Karpas-422 (cell line): ENCODE data around the gene LTA4H. TPM values are rescaled to one million over a fixed set of nuclear protein-coding genes. Genes with fewer than 3 reads are reported as not detected.

Experiments used
- DNase-seq: peaks from one replicate; pipeline ENCODE4 v3.0.0-alpha.2; 2015
- H2AFZ ChIP-seq: fragments of 200-600 bp; sonication (generic); 2 replicates; pipeline ENCODE4 v1.6.1; 2014; ENCODE audit warnings: antibody characterized with exemption, low read length, mixed read lengths
- H3K27ac ChIP-seq: fragments of 200-600 bp; sonication (generic); 2 replicates; pipeline ENCODE4 v1.5.1; 2014; ENCODE audit warnings: mild to moderate bottlenecking, low read length, moderate library complexity
- H3K27me3 ChIP-seq: fragments of 200-600 bp; sonication (generic); 2 replicates; pipeline ENCODE4 v1.6.1; 2014; ENCODE audit warnings: low read length, mixed read lengths
- H3K36me3 ChIP-seq: fragments of 200-600 bp; sonication (generic); 2 replicates; pipeline ENCODE4 v1.6.1; 2014; ENCODE audit warnings: low read length, mixed read lengths; ENCODE audit not compliant: insufficient read depth
- H3K4me1 ChIP-seq: fragments of 200-600 bp; sonication (generic); 2 replicates; pipeline ENCODE4 v1.6.1; 2014; ENCODE audit warnings: mild to moderate bottlenecking, low read length, mixed read lengths
- H3K4me2 ChIP-seq: fragments of 200-600 bp; sonication (generic); 2 replicates; pipeline ENCODE4 v1.6.1; 2014; ENCODE audit warnings: low read length, low read depth, mild to moderate bottlenecking; ENCODE audit not compliant: poor library complexity, severe bottlenecking
- H3K4me3 ChIP-seq: fragments of 200-600 bp; sonication (generic); 2 replicates; pipeline ENCODE4 v1.5.1; 2014; ENCODE audit warnings: mild to moderate bottlenecking, antibody characterized with exemption, low read length, mixed read lengths
- H3K79me2 ChIP-seq: fragments of 200-600 bp; sonication (generic); 2 replicates; pipeline ENCODE4 v1.6.1; 2014; ENCODE audit warnings: mild to moderate bottlenecking, low read length, mixed read lengths
- H3K9ac ChIP-seq: fragments of 200-600 bp; sonication (generic); 2 replicates; pipeline ENCODE4 v1.6.0; 2014; ENCODE audit warnings: low read length
- H3K9me2 ChIP-seq: fragments of 200-600 bp; sonication (generic), shearing (Covaris generic); replicated peaks from 2 replicates; pipeline ENCODE4 v1.6.0; 2014; ENCODE audit warnings: mild to moderate bottlenecking, low read length, moderate library complexity; ENCODE audit not compliant: insufficient read depth
- H3K9me3 ChIP-seq: fragments of 300-700, 200-600 bp; sonication (generic); 2 replicates; pipeline ENCODE4 v1.6.1; 2014; ENCODE audit warnings: low read length, mixed read lengths
- H4K20me1 ChIP-seq: fragments of 200-600 bp; sonication (generic); 2 replicates; pipeline ENCODE4 v1.6.1; 2014; ENCODE audit warnings: mild to moderate bottlenecking, antibody characterized with exemption, low read length, low read depth; ENCODE audit not compliant: insufficient read depth
- total RNA-seq: library from RNA; depleted of rRNA; stranded (reverse); fragments of >200 nt; shearing (Covaris generic); gene quantifications from 2 replicates; pipeline ENCODE4 v1.2.3, GENCODE V29; 2014; ENCODE audit warnings: low replicate concordance

LTA4H gene
- total RNA-seq, 1 experiment from 2014 or later: 120 TPM

DNA sequence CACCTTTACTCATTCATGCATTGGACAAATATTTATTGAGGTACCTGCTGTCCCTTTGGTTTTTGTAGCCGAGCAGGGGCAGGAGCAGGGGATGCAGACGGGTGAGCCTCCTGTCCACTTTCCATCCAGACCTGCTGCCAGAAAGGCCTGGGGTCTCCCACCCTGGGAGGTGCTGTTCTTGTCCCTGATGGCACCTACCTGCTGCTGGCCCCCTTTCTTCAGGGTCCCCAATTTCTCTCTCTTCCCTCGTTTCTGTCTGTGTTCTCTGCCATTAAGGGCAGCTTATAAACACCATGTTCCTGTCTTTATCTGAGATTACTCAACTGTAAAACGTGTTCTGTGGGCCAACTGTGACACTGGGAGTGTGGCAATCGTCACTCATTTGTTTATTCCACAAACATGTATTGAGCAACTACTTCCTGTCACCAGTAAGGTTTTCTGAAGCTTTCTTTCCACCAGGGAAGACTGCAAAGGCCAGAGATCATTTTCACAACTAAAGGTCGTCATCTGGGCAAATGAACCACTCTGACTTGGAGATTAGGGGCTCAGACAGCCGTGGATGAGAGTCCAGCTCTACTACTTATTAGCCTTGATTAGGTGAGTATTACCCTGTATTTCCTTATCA, 39.2 kb downstream of the LTA4H start, which contains the start of gene HAL:
HAL (minus strand) TSS at position 311 of the 625 bp plus-strand sequence. CDS start 434 bp downstream, outside the sequence.
- H4K20me1 ChIP-seq: no peaks in the 10 kb centered on the region
- H3K4me1 ChIP-seq: peaks cover 3% of the 10 kb centered on the region; the same call in 1 of the 2 replicates
- H2AFZ ChIP-seq: no peak within 1 kb of the TSS
- no peaks in the 10 kb centered on the region for H3K36me3 ChIP-seq
- no peaks in the 10 kb centered on the region for H3K9me2 ChIP-seq
- no peak within 1 kb of the TSS for H3K4me2 ChIP-seq
- H3K27ac ChIP-seq: no peak within 1 kb of the TSS
- H3K4me3 ChIP-seq: no peak within 1 kb of the TSS
- H3K9ac ChIP-seq: no peak within 1 kb of the TSS
- no peaks in the 10 kb centered on the region for H3K9me3 ChIP-seq
- no peaks in the 10 kb centered on the region for H3K27me3 ChIP-seq
- DNase-seq: no peak
- H3K79me2 ChIP-seq: no peaks in the 10 kb centered on the region

DNA sequence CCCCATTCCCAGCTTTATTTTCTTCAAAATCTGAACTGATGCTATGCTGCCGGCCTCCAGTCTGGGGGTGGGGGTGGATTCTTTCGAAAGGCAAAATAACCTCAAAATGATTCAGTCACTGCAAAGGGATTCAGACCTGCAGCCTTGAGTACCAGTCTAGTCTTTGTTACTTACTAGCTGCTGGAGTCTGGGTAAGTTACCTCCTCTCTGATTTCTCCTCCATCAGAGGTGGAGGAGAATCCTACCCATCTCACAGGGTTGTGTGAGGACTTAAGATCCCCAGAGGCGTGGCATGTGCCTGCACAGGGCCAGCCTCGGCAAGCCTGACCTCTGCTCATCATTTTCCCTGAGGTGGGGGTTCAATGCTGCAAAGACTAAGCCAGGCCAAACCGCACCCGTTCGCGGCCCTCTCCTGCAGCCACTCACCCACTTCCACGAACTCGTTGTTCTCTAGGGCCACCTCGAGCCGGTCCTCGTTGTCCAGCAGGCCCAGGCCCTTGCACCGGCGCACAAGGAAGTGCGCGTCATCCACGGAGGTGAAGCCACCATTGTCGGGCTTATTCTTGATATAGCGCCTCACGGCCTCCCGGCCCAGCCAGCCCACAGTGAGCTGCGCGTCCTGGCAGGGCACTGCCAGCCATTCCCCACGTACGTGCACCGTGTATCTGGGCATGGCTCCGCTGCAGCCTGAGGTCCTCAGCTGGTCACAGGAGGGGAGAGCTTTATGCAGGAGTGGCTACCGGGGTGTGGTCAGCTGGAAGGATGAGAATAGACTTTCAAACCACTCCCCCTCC, 40.0 kb downstream of the LTA4H start:
- no peak for DNase-seq
- no peaks in the 10 kb centered on the region for H3K27me3 ChIP-seq
- no peak overlapping the region for H3K4me3 ChIP-seq
- no peak overlapping the region for H3K27ac ChIP-seq
- H3K9me3 ChIP-seq: no peaks in the 10 kb centered on the region
- no peaks in the 10 kb centered on the region for H4K20me1 ChIP-seq
- no peak overlapping the region for H3K4me2 ChIP-seq
- peaks cover 3% of the 10 kb centered on the region; the same call in 1 of the 2 replicates for H3K4me1 ChIP-seq
- no peaks in the 10 kb centered on the region for H3K36me3 ChIP-seq
- no peaks in the 10 kb centered on the region for H3K79me2 ChIP-seq
- H3K9me2 ChIP-seq: no peaks in the 10 kb centered on the region
- H3K9ac ChIP-seq: no peak overlapping the region
- no peak overlapping the region for H2AFZ ChIP-seq

DNA sequence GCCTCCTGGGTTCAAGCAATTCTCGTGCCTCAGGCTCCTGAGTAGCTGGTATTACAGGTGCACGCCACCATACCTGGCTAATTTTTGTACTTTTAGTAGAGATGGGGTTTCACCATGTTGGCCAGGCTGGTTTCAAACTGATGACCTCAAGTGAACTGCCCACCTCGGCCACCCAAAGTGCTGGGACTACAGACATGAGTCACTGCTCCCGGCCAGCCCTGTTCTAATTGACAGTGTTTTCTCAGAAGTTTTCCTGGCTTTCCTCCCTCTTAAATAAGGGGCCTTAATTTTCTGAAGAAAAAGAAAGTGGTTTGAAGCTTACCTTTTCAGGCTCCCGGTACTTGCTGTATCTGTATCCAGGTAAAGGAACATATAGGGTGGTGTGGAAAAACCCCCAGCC, 40.9 kb downstream of the LTA4H start:
- no peak overlapping the region for H3K4me2 ChIP-seq
- no peaks in the 10 kb centered on the region for H3K9me2 ChIP-seq
- no peak overlapping the region for H3K27ac ChIP-seq
- H3K27me3 ChIP-seq: no peaks in the 10 kb centered on the region
- no peaks in the 10 kb centered on the region for H4K20me1 ChIP-seq
- H3K79me2 ChIP-seq: no peaks in the 10 kb centered on the region
- H3K9ac ChIP-seq: no peak overlapping the region
- no peak overlapping the region for H2AFZ ChIP-seq
- no peak for DNase-seq
- H3K4me1 ChIP-seq: peaks cover 3% of the 10 kb centered on the region; the same call in 1 of the 2 replicates
- H3K9me3 ChIP-seq: no peaks in the 10 kb centered on the region
- no peak overlapping the region for H3K4me3 ChIP-seq
- H3K36me3 ChIP-seq: no peaks in the 10 kb centered on the region

DNA sequence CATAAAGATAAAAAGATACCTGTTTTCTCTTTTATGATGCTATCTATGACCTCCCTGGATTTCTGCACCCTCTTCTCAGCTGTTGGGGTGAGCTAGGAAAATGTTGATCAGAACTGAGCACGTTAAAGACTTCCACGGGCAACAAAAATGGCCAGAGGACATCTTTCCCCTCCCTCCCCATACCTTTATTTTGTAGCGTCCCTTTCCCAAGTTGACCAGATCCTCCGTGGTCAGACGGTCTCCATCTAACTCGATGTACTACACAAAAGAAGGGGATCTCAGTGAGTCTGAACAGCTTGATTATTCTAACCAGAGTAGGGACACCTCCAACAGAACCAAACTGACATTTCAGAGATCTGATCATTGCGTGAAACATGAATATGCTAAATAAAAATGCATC, 41.5 kb downstream of the LTA4H start:
- DNase-seq: no peak
- Histone ChIP-seq H3K9me2 (no peaks in the 10 kb centered on the region), H3K4me1 (peaks cover 2% of the 10 kb centered on the region; the same call in 1 of the 2 replicates), H2AFZ (no peak overlapping the region), H3K4me2 (no peak overlapping the region), H4K20me1 (no peaks in the 10 kb centered on the region), H3K27me3 (no peaks in the 10 kb centered on the region), H3K36me3 (no peaks in the 10 kb centered on the region), H3K9ac (no peak overlapping the region), H3K27ac (no peak overlapping the region), H3K79me2 (no peaks in the 10 kb centered on the region), H3K9me3 (no peaks in the 10 kb centered on the region), H3K4me3 (no peak overlapping the region)

DNA sequence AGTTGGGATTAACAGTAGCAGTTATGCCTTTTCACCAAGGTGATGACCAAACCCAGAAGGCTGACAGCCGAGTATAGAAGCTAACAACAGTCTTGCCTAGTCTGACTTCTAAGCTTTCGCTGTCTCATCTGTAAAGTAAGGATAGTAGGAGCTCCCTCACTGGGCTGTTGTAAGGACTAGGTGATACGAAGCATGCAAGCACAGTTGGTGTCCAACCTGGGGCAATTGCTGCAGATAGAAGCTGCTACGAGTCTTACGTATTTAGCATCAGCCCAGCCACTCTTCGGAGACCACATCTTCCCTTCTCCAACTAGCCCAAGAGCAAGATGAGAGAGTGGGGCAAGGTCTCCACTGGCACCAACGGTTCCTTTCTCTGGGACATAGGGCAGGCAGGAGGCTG, 45.3 kb downstream of the LTA4H start:
- H3K9ac ChIP-seq: no peak overlapping the region
- H3K27ac ChIP-seq: no peak overlapping the region
- no peak for DNase-seq
- no peaks in the 10 kb centered on the region for H3K9me3 ChIP-seq
- H3K4me3 ChIP-seq: no peak overlapping the region
- no peaks in the 10 kb centered on the region for H3K79me2 ChIP-seq
- no peaks in the 10 kb centered on the region for H3K9me2 ChIP-seq
- H3K4me1 ChIP-seq: no peaks in the 10 kb centered on the region
- no peaks in the 10 kb centered on the region for H3K36me3 ChIP-seq
- no peak overlapping the region for H2AFZ ChIP-seq
- H3K27me3 ChIP-seq: no peaks in the 10 kb centered on the region
- H4K20me1 ChIP-seq: no peaks in the 10 kb centered on the region
- no peak overlapping the region for H3K4me2 ChIP-seq

DNA sequence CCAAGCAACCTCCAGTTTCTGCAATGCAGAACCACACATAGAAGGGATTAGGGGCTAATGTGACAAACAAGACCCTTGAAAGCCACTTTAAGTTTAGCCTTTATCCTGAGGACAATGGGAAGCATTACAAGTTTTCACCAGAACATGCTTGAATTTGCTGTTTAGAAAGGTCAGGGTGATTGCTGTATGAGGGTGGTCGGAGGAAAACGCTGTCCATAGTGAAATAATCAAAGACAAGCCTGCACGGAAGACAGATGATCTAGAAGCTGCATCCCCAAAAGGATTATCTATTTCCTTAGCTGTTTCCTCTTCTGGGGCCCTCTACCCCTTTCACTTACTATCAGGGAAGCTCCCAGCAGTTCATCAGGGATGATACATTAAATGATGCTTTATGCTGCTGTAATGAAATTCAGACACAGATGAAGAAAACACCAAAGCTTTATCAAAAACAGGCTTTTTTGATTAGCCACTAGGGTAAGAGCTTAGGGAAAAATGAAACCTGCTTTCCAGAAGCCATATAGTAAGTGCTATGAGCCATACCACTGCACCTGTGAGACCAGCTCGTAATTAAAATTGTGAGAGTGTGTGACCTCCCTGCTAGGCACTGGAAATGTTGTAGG, 45.8 kb downstream of the LTA4H start:
- no peaks in the 10 kb centered on the region for H3K36me3 ChIP-seq
- H2AFZ ChIP-seq: no peak overlapping the region
- no peaks in the 10 kb centered on the region for H4K20me1 ChIP-seq
- H3K9me2 ChIP-seq: no peaks in the 10 kb centered on the region
- no peaks in the 10 kb centered on the region for H3K4me1 ChIP-seq
- no peak overlapping the region for H3K9ac ChIP-seq
- no peak overlapping the region for H3K27ac ChIP-seq
- H3K27me3 ChIP-seq: no peaks in the 10 kb centered on the region
- no peaks in the 10 kb centered on the region for H3K9me3 ChIP-seq
- no peaks in the 10 kb centered on the region for H3K79me2 ChIP-seq
- no peak overlapping the region for H3K4me3 ChIP-seq
- DNase-seq: no peak
- no peak overlapping the region for H3K4me2 ChIP-seq

DNA sequence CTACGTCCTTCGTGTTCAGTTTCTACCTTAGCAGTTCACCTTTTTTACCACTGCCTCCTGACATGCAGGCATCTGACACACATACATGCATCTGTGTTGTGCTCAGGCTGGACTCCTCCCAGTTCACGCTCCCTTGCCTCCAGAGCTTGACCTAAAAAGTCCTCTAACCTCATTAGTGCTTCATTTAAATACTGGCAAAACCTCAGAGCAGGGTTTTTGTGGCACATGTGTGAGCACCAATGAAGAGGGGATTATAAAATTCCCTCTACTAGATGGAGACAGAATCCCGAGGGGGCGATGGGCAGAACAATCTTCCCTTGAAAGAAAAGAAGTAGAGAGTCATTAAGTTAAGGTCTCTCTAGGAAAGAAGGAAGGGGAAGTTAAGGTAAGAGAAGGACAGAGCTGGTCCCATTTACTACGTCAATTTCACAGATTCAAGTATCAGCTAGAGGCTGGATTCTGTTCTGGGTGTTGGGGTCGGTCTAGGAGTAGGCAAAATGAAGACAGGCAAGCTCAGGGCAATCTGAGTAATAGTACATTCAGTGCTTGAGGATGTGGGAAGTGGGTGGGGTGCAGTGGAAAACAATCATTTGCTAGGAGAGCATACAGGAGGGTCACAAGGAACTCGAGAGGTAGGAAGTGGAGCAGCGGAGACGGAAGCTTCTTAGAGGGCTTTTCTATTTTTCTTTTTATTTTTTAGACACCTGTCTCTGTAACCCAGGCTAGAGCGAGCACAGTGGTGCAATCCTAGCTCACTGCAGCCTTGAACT, 46.7 kb downstream of the LTA4H start:
- no peak for DNase-seq
- no peaks in the 10 kb centered on the region for H3K36me3 ChIP-seq
- no peak overlapping the region for H3K4me2 ChIP-seq
- no peaks in the 10 kb centered on the region for H3K4me1 ChIP-seq
- H3K9me3 ChIP-seq: no peaks in the 10 kb centered on the region
- no peak overlapping the region for H2AFZ ChIP-seq
- no peak overlapping the region for H3K27ac ChIP-seq
- no peak overlapping the region for H3K4me3 ChIP-seq
- H3K9me2 ChIP-seq: no peaks in the 10 kb centered on the region
- no peaks in the 10 kb centered on the region for H3K27me3 ChIP-seq
- no peaks in the 10 kb centered on the region for H3K79me2 ChIP-seq
- H3K9ac ChIP-seq: no peak overlapping the region
- H4K20me1 ChIP-seq: no peaks in the 10 kb centered on the region
